Prostate gland (tissue), 2 donors: ENCODE data around the gene FBXW12.

Source experiments
- CTCF ChIP-seq, 4 experiments: fragments of 200-600 bp in 2 of 4; fragments of 450-650 bp in 2 of 4; sonication (generic) in 2 of 4; IDR thresholded peaks; 1 replicate in 3 of 4; 2 replicates in 1 of 4; pipeline ENCODE4 v1.5.1; 2016 to 2019; ENCODE audit warnings: antibody characterized with exemption in 4 of 4, mild to moderate bottlenecking in 2 of 4, moderate library complexity in 2 of 4
- POLR2A ChIP-seq: fragments of 450-650 bp; IDR thresholded peaks from one replicate; pipeline ENCODE4 v1.6.1; 2016; ENCODE audit warnings: antibody characterized with exemption, mild to moderate bottlenecking
- POLR2AphosphoS5 ChIP-seq: sonication (generic); formaldehyde crosslinking; IDR thresholded peaks from one replicate; pipeline ENCODE4 v1.6.1; 2017; ENCODE audit warnings: antibody characterized with exemption

GRCh38 chr3:48399387-48400172 lies 27.6 kb downstream of the FBXW12 start:
- TF ChIP-seq POLR2A, result no peak
- no peak for TF ChIP-seq CTCF (IDR thresholded peaks at IDR 0.05)
- TF ChIP-seq POLR2AphosphoS5, result no peak
